K562 (cell line): ENCODE data around the gene FAM120C. TPM values are rescaled to one million over a fixed set of nuclear protein-coding genes. Genes with fewer than 3 reads are reported as not detected.

Experiments used
- ATAC-seq: fragments of 200-7000 bp; cut with Tn5 transposase; 3 replicates; pipeline ENCODE4 v1.9.1; 2020; ENCODE audit warnings: moderate library complexity
- BruUV-seq: library from RNA; stranded (reverse); fragments of 400-500 nt; replicated peaks from 2 replicates; lab custom pipeline; 2021; lab: Mats Ljungman, UMichigan
- CTCF ChIA-PET: fragments of 300-600 bp; formaldehyde crosslinking; extraction: SDS; loops from one replicate; lab custom pipeline; 2021; ENCODE audit warnings: low intra/inter-chr PET ratio; lab: Yijun Ruan, JAX
- POLR2A ChIA-PET: fragments of 300-600, 350-650 bp; sonication (Branson Sonifier 250); formaldehyde crosslinking; extraction: SDS; loops from one replicate; lab custom pipeline; 2021; ENCODE audit warnings: antibody characterized with exemption, inconsistent platforms; lab: Yijun Ruan, JAX
- DNase-seq, 4 experiments: peaks; one replicate each; pipeline versions ENCODE4 v3.0.0 to v3.0.0-alpha.2; 2011 to 2018; ENCODE audit warnings: low spot score in 3 of 4, mixed read lengths in 3 of 4; ENCODE audit errors: extremely low read depth in 1 of 4
- FAIRE-seq: peaks from 2 replicates; lab custom pipeline; 2011; peaks lifted over from hg19 to GRCh38; lab: Jason Lieb, UNC
- H2AFZ ChIP-seq: 2 replicates; pipeline ENCODE4 v1.6.0; 2011; ENCODE audit warnings: low read depth, low read length, control low read depth, inconsistent platforms
- H3K27ac ChIP-seq: fragments of 200-600 bp; 3 replicates; pipeline ENCODE4 v1.8.0; 2011; ENCODE audit warnings: low read depth, mild to moderate bottlenecking, control low read depth, inconsistent platforms, low read length, moderate library complexity, mixed read lengths; ENCODE audit errors: extremely low read depth
- H3K27me3 ChIP-seq, 2 experiments: fragments of 300-600 bp in 1 of 2; 2 replicates in 1 of 2; 3 replicates in 1 of 2; pipeline versions ENCODE4 v1.6.0 to v1.8.0; 2011; ENCODE audit warnings: inconsistent platforms in 2 of 2, low read length in 2 of 2, mild to moderate bottlenecking in 1 of 2, mixed read lengths in 1 of 2, moderate library complexity in 1 of 2; ENCODE audit not compliant: control insufficient read depth in 2 of 2, insufficient read depth in 2 of 2
- H3K36me3 ChIP-seq: fragments of 300-600 bp; 3 replicates; pipeline ENCODE4 v1.8.0; 2011; ENCODE audit warnings: mild to moderate bottlenecking, low read length, inconsistent platforms; ENCODE audit not compliant: control insufficient read depth, insufficient read depth
- H3K4me1 ChIP-seq, 2 experiments: fragments of 200-600 bp in 1 of 2; replicated peaks in 1 of 2; 2 replicates in 1 of 2; 3 replicates in 1 of 2; pipeline versions ENCODE4 v1.5.1 to v1.8.0; 2011; ENCODE audit warnings: inconsistent platforms in 2 of 2, low read length in 2 of 2, mild to moderate bottlenecking in 1 of 2, mixed read lengths in 1 of 2, moderate library complexity in 1 of 2; ENCODE audit not compliant: control insufficient read depth in 2 of 2, insufficient read depth in 2 of 2
- H3K4me2 ChIP-seq: 2 replicates; pipeline ENCODE4 v1.6.1; 2011; ENCODE audit warnings: low read length, control low read depth, inconsistent platforms, mixed read lengths; ENCODE audit not compliant: insufficient read depth
- H3K4me3 ChIP-seq: fragments of 200-600 bp; sonication (generic), shearing (Covaris generic); 2 replicates; pipeline ENCODE4 v1.5.1; 2016; ENCODE audit warnings: control low read depth, inconsistent platforms
- H3K79me2 ChIP-seq: fragments of 200-600 bp; 3 replicates; pipeline ENCODE4 v1.8.0; 2011; ENCODE audit warnings: low read length, inconsistent platforms; ENCODE audit not compliant: control insufficient read depth, insufficient read depth
- H3K9ac ChIP-seq, 2 experiments: 2 replicates each; pipeline versions ENCODE4 v1.6.0 to v1.6.1; 2011; ENCODE audit warnings: low read depth in 2 of 2, low read length in 2 of 2, control low read depth in 1 of 2, inconsistent platforms in 1 of 2, mild to moderate bottlenecking in 1 of 2, mixed read lengths in 1 of 2; ENCODE audit not compliant: insufficient read depth in 1 of 2
- H3K9me1 ChIP-seq: one replicate; pipeline ENCODE4 v1.6.0; 2011; ENCODE audit warnings: inconsistent platforms, mild to moderate bottlenecking, low read length, moderate library complexity; ENCODE audit not compliant: control insufficient read depth, insufficient read depth
- H3K9me3 ChIP-seq: replicated peaks from 2 replicates; pipeline ENCODE4 v1.5.1; 2011; ENCODE audit warnings: low read depth, low read length, inconsistent platforms; ENCODE audit not compliant: control insufficient read depth, insufficient read depth
- H4K20me1 ChIP-seq: replicated peaks from 2 replicates; pipeline ENCODE4 v1.6.1; 2011; ENCODE audit warnings: low read length, inconsistent platforms, mixed read lengths; ENCODE audit not compliant: control insufficient read depth, insufficient read depth
- ARNT ChIP-seq, 2 experiments: fragments of 450-650 bp; IDR thresholded peaks; 2 replicates each; pipeline ENCODE4 v1.6.1; 2016; ENCODE audit warnings: mild to moderate bottlenecking in 1 of 2
- CEBPG ChIP-seq, 3 experiments: fragments of 200-800 bp in 1 of 3; sonication (Bioruptor generic) in 1 of 3; sonication (generic) in 1 of 3; formaldehyde crosslinking in 1 of 3; IDR thresholded peaks in 2 of 3; conservative IDR thresholded peaks in 1 of 3; 2 replicates each; pipeline versions ENCODE4 v1.6.1 to v1.8.0; 2016 to 2022; ENCODE audit warnings: missing compliant biosample characterization in 2 of 3, missing genetic modification characterization in 2 of 3, mild to moderate bottlenecking in 1 of 3, missing genetic modification reagents in 1 of 3
- MAFK ChIP-seq: IDR thresholded peaks from 2 replicates; pipeline ENCODE4 v1.6.1; 2011; ENCODE audit warnings: low read length, improper control_type of control experiment
- MED1 ChIP-seq: sonication (generic); formaldehyde crosslinking; IDR thresholded peaks from 2 replicates; pipeline ENCODE4 v1.8.1; 2023; ENCODE audit warnings: missing genetic modification reagents, borderline replicate concordance
- MXI1 ChIP-seq: IDR thresholded peaks from 2 replicates; pipeline ENCODE4 v1.6.1; 2011; ENCODE audit warnings: low read depth, mild to moderate bottlenecking, improper control_type of control experiment, low read length
- PCBP2 ChIP-seq: fragments of 200-400 bp; formaldehyde crosslinking; IDR thresholded peaks from 2 replicates; pipeline ENCODE4 v1.6.1; 2018; ENCODE audit warnings: low read length, low read depth, mild to moderate bottlenecking, moderate library complexity; ENCODE audit not compliant: poor library complexity, severe bottlenecking
- RBM25 ChIP-seq: fragments of 200-400 bp; formaldehyde crosslinking; IDR thresholded peaks from 2 replicates; pipeline ENCODE4 v1.6.1; 2018; ENCODE audit warnings: low read length, low read depth, moderate library complexity; ENCODE audit not compliant: severe bottlenecking
- RBM39 ChIP-seq: fragments of 200-400 bp; formaldehyde crosslinking; optimal IDR thresholded peaks from 2 replicates; pipeline ENCODE3; 2018; ENCODE audit warnings: low read depth, low read length
- WGBS: fragments of 100-300 bp; shearing (Covaris generic); methylation state at CpG from one replicate; pipeline ENCODE4 v1.1.6; 2016; ENCODE audit warnings: low coverage, mixed read lengths; ENCODE audit not compliant: insufficient coverage; ENCODE audit errors: missing lambda C conversion rate; 5-methylcytosine and 5-hydroxymethylcytosine counted together
- in situ Hi-C: fragments of 300-500 bp; cut with MboI; formaldehyde crosslinking; loops from 4 replicates; pipeline ENCODE4 v1.15.0; 2018; ENCODE audit warnings: inconsistent platforms, mixed read lengths
- intact Hi-C: fragments of 100-400 bp; cut with micrococcal nuclease; formaldehyde crosslinking; loops from 2 replicates; pipeline ENCODE4 v1.14.2; 2022
- polyA plus RNA-seq, 8 experiments: library from polyadenylated mRNA; depleted of rRNA in 4 of 8; stranded (reverse) in 5 of 8; unstranded in 3 of 8; fragments of >200 nt; fragmentation: Nextera tagmentation in 2 of 8; fragmentation: Illumina TruSeq in 1 of 8; extraction: Ambion mirVana in 2 of 8; extraction: Trizol in 1 of 8; gene quantifications; 2 replicates each; pipeline versions ENCODE4 v1.2.1 to v1.2.3, GENCODE V29; 2011 to 2014; ENCODE audit warnings: inconsistent platforms in 1 of 8, missing spikeins in 1 of 8
- total RNA-seq, 7 experiments: library from RNA; depleted of rRNA in 6 of 7; stranded (reverse); fragments of >200 nt in 6 of 7; fragmentation: Illumina TruSeq in 2 of 7; extraction: Trizol in 2 of 7; gene quantifications; 2 replicates each; pipeline versions ENCODE4 v1.2.1 to v1.2.3, GENCODE V29; 2011 to 2021; ENCODE audit warnings: low replicate concordance in 1 of 7
- TF ChIP-seq, protein P1 (sequence below): fragments of 150-350 bp; conservative IDR thresholded peaks from 2 replicates; pipeline ENCODE4 v1.6.1; 2014; ENCODE audit warnings: low read length
- TF ChIP-seq, protein P2 (sequence below): IDR thresholded peaks from 2 replicates; pipeline ENCODE4 v1.6.1; 2016; ENCODE audit warnings: missing genetic modification characterization, missing compliant biosample characterization
- TF ChIP-seq, protein P3 (sequence below): sonication (generic); formaldehyde crosslinking; IDR thresholded peaks from 2 replicates; pipeline ENCODE4 v1.8.0; 2023; ENCODE audit warnings: mild to moderate bottlenecking, missing genetic modification reagents
- TF ChIP-seq, protein P4 (sequence below): sonication (generic); formaldehyde crosslinking; IDR thresholded peaks from 2 replicates; pipeline ENCODE4 v1.8.1; 2023; ENCODE audit warnings: mild to moderate bottlenecking, missing genetic modification reagents, moderate library complexity
- TF ChIP-seq, protein P5 (sequence below): fragments of 450-650 bp; IDR thresholded peaks from 2 replicates; pipeline ENCODE4 v1.6.1; 2017; ENCODE audit warnings: antibody characterized with exemption

The FAM120C gene
- total and polyA plus RNA-seq, 9 of the 15 experiments (the other 6 are each of a cell fraction or from before 2014, with no cell fraction given) = 0.21 to 6.7 (median 2.1) TPM

DNA sequence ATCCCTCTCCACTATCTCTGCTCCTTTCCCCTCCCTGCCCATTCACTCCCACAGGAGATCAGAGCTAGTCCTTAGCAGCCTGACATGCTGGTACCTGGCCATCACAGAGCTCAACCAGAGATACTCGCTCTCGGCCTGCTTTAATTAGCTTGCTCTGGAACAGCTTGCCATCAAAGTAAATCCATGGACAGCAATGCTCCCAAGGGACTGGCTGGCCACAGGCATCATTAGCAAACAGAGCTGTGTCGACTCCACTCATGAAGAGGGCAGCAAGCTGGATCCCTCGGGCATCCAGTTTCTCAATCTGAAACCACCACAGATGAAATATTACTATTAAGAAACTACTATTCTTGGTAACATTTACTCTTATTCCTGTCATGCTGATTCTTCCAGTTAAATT lies 95.4 kb downstream of the FAM120C start:
- H3K4me2 ChIP-seq = no peak overlapping the region
- in situ Hi-C loops (no loop called here), intact Hi-C loops (no loop called here)
- H3K27ac ChIP-seq = no peak overlapping the region
- ATAC-seq (no peak), FAIRE-seq (no peak), DNase-seq (no peak)
- ChIA-PET POLR2A (interaction anchor here (0.7 to 1.3 kb wide), 4 partner anchors 9 to 657 kb away, joined by 3 to 4 read pairs (median 3); no protein-coding TSS in a partner anchor), CTCF (no interaction called here)
- no peaks in the 10 kb centered on the region for H3K9me3 ChIP-seq
- H4K20me1 ChIP-seq = no peaks in the 10 kb centered on the region
- no peaks in the 10 kb centered on the region for H3K4me1 ChIP-seq
- H3K79me2 ChIP-seq = no peaks in the 10 kb centered on the region
- no TSS peak for BruUV-seq
- H3K9me1 ChIP-seq = no peaks in the 10 kb centered on the region
- 6% methylated on average over 2 of the region's 4 CpGs for WGBS
- H3K9ac ChIP-seq = no peak overlapping the region
- no peak overlapping the region for H3K4me3 ChIP-seq
- H3K27me3 ChIP-seq = no peaks in the 10 kb centered on the region; a peak in 1 of 5 replicates
- no peaks in the 10 kb centered on the region for H3K36me3 ChIP-seq
- H2AFZ ChIP-seq = no peak overlapping the region
- no peak for TF ChIP-seq PCBP2
- TF ChIP-seq RBM25 = no peak
- TF ChIP-seq, protein P1, sequence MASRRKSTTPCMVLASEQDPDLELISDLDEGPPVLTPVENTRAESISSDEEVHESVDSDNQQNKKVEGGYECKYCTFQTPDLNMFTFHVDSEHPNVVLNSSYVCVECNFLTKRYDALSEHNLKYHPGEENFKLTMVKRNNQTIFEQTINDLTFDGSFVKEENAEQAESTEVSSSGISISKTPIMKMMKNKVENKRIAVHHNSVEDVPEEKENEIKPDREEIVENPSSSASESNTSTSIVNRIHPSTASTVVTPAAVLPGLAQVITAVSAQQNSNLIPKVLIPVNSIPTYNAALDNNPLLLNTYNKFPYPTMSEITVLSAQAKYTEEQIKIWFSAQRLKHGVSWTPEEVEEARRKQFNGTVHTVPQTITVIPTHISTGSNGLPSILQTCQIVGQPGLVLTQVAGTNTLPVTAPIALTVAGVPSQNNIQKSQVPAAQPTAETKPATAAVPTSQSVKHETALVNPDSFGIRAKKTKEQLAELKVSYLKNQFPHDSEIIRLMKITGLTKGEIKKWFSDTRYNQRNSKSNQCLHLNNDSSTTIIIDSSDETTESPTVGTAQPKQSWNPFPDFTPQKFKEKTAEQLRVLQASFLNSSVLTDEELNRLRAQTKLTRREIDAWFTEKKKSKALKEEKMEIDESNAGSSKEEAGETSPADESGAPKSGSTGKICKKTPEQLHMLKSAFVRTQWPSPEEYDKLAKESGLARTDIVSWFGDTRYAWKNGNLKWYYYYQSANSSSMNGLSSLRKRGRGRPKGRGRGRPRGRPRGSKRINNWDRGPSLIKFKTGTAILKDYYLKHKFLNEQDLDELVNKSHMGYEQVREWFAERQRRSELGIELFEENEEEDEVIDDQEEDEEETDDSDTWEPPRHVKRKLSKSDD = no peak
- TF ChIP-seq, protein P2, sequence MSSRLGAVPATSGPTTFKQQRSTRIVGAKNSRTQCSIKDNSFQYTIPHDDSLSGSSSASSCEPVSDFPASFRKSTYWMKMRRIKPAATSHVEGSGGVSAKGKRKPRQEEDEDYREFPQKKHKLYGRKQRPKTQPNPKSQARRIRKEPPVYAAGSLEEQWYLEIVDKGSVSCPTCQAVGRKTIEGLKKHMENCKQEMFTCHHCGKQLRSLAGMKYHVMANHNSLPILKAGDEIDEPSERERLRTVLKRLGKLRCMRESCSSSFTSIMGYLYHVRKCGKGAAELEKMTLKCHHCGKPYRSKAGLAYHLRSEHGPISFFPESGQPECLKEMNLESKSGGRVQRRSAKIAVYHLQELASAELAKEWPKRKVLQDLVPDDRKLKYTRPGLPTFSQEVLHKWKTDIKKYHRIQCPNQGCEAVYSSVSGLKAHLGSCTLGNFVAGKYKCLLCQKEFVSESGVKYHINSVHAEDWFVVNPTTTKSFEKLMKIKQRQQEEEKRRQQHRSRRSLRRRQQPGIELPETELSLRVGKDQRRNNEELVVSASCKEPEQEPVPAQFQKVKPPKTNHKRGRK (tag) = no peak
- TF ChIP-seq, protein P3, sequence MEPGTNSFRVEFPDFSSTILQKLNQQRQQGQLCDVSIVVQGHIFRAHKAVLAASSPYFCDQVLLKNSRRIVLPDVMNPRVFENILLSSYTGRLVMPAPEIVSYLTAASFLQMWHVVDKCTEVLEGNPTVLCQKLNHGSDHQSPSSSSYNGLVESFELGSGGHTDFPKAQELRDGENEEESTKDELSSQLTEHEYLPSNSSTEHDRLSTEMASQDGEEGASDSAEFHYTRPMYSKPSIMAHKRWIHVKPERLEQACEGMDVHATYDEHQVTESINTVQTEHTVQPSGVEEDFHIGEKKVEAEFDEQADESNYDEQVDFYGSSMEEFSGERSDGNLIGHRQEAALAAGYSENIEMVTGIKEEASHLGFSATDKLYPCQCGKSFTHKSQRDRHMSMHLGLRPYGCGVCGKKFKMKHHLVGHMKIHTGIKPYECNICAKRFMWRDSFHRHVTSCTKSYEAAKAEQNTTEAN (CRISPR knock-in tag) = no peak
- no peak for TF ChIP-seq ARNT (IDR thresholded peaks at IDR 0.05)
- TF ChIP-seq MAFK = no peak
- TF ChIP-seq RBM39 = no peak
- TF ChIP-seq, protein P4, sequence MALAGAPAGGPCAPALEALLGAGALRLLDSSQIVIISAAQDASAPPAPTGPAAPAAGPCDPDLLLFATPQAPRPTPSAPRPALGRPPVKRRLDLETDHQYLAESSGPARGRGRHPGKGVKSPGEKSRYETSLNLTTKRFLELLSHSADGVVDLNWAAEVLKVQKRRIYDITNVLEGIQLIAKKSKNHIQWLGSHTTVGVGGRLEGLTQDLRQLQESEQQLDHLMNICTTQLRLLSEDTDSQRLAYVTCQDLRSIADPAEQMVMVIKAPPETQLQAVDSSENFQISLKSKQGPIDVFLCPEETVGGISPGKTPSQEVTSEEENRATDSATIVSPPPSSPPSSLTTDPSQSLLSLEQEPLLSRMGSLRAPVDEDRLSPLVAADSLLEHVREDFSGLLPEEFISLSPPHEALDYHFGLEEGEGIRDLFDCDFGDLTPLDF (CRISPR knock-in tag) = no peak
- TF ChIP-seq, protein P5, sequence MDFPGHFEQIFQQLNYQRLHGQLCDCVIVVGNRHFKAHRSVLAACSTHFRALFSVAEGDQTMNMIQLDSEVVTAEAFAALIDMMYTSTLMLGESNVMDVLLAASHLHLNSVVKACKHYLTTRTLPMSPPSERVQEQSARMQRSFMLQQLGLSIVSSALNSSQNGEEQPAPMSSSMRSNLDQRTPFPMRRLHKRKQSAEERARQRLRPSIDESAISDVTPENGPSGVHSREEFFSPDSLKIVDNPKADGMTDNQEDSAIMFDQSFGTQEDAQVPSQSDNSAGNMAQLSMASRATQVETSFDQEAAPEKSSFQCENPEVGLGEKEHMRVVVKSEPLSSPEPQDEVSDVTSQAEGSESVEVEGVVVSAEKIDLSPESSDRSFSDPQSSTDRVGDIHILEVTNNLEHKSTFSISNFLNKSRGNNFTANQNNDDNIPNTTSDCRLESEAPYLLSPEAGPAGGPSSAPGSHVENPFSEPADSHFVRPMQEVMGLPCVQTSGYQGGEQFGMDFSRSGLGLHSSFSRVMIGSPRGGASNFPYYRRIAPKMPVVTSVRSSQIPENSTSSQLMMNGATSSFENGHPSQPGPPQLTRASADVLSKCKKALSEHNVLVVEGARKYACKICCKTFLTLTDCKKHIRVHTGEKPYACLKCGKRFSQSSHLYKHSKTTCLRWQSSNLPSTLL = no peak
- no peak for TF ChIP-seq MXI1
- TF ChIP-seq CEBPG (CRISPR knock-in tag; IDR thresholded peaks at IDR 0.05) = no peak
- no peak for TF ChIP-seq CEBPG (tag; conservative IDR thresholded peaks at IDR 0.05 in 1 of 2, IDR thresholded peaks at IDR 0.05 in 1 of 2)
- no peak for TF ChIP-seq MED1 (CRISPR knock-in tag)
